Stimulated activated CD8-positive, alpha-beta memory T cell treated with anti-CD3 and anti-CD28 coated beads, Interleukin-15, amount 100 ng/mL, for 4 hours (primary cell): Measurements from ENCODE around the gene PSMC4.

Source experiments
- DNase-seq, 2 donors: peaks; one replicate each; pipeline ENCODE4 v3.0.0-alpha.2; 2020; ENCODE audit warnings: low read depth in 2 of 2

Gene PSMC4

DNA sequence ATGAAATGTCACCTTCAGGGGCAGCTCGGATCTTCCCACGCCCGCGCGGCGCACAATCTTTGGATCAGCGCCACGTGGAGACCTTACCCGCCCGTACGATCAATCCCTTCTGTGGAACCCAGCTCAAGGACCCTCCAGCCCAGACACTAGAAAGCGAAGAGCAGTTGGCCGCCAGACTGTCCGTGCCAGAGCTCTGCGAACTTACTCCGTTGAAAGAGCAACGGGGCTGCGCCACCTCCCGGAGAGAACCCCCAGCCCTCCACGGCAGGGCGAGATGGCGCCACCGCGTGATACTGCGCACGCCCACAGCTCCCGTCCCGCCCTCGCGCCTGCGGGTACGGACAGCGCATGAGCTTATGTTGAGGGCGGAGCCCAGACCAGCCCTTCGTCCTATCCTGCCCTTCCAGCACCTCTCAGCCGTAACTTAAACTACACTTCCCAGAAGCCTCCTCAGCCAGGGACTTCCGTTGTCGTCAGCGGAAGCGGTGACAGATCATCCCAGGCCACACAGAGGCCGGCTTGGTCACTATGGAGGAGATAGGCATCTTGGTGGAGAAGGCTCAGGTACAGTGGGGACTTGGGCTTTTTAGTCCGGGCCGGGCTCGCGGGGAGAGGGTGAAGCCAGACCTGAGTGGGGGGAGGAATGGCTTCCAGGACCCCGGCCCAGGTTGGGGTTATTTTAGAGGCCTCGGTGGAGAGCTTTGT is at the start of gene PSMC4:
PSMC4 (plus strand) TSS at position 491 of the 705 bp plus-strand sequence; CDS start at position 529, 38 bp downstream.
- peak; percentile 98 for DNase-seq

DNA sequence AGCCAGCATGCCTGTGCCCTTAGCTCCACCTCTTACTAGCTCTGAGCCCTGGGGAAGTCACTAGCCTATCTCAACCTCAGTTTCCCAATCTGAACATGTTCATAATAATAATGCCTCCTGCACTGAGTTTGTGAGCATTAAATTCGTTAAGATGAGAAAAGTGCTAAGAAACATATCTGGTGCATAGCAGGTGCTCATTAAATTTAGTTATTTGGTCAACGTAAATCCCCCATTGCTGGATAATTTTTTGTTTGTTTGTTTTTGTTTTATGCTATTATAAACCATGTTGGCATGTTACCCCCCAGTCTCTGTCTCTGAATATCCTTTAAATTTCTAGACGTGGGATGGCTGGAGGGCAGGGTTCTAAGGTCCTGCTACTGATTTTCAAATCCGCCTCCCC is 47.1 kb upstream of the PSMC4 start:
- no peak for DNase-seq

DNA sequence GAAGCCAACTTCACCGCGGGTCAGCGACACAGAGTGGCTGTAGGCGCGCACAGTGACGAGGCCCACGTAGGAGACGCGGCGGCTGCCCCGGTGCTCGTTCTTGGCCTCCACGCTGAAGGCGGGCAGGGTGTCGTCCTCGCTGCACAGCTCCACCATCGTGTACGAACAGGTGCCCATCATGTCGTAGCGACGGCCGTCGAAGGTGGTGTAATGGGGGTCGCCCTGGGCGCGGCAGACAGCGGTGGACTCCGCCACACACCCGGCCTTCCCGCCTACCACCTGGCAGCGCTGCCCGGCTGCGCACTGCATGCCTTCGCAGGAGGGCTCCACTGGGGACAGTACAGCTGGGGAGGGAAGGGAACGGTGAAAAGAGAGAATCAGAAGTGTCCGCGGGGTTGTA is 46.6 kb upstream of the PSMC4 start:
- DNase-seq = no peak

DNA sequence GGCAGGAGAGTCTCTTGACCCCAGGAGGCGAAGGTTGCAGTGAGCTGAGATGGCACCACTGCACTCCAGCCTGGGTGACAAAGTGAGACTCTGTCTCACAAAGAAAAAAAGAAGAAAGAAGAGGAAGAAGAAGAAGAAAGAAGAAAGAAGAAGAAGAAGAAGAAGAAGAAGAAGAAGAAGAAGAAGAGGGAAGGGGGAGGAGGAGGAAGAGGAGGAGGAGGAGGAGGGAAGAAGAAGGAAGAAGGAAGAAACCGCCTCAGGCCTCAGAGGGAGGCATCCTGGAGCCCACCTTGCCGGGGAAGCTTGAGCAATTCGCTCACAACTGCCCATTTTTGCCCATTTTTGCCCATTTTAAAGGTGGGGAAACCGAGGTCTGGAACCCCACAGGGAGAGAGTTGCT is 46.0 kb upstream of the PSMC4 start:
- DNase-seq = no peak

DNA sequence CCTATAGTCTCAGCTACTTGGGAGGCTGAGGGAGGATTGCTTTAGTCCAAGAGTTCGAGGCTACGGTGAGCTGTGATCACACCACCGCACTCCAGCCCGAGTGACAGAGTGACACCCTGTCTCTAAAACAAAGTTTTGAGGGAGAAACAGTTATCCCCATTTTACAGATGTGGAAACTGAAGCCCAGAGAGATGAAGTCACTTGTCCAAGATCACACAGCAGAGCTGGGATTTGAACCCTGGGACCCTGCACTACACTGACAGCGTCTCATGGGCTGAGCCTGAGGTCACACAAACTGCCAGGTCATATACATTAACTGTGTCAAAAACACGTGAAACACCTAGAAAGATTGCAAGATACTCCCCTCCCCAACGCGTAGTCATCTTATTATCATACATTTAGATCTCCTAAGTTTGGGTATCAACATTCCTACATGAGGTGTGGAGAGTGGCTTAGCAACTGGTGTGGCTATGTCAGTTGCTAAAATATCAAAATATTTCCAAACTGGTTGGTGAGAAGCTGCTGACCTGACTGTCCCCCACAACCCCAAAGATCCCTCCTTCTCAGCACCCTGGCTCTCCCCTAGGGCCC is 44.7 kb upstream of the PSMC4 start:
- DNase-seq = no peak

DNA sequence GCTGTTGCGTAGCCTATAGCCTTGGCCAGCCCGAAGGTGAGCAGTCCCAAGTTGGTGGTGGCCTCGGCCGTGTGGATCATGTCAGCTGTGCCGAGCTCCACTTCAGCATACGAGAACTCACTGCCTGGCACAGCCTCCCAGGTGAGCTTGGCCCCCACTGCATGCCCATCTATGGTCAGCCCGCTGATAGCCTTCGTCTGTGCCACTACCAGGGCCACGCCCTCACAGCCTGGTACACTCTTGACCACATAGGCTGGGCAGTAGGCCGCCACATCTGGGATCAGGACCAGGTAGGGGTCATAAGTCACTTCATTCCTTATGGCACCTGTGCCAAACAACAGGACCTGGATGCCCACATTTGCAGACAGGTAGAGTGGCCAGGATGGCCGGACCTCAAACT is 43.9 kb upstream of the PSMC4 start:
- DNase-seq = no peak

DNA sequence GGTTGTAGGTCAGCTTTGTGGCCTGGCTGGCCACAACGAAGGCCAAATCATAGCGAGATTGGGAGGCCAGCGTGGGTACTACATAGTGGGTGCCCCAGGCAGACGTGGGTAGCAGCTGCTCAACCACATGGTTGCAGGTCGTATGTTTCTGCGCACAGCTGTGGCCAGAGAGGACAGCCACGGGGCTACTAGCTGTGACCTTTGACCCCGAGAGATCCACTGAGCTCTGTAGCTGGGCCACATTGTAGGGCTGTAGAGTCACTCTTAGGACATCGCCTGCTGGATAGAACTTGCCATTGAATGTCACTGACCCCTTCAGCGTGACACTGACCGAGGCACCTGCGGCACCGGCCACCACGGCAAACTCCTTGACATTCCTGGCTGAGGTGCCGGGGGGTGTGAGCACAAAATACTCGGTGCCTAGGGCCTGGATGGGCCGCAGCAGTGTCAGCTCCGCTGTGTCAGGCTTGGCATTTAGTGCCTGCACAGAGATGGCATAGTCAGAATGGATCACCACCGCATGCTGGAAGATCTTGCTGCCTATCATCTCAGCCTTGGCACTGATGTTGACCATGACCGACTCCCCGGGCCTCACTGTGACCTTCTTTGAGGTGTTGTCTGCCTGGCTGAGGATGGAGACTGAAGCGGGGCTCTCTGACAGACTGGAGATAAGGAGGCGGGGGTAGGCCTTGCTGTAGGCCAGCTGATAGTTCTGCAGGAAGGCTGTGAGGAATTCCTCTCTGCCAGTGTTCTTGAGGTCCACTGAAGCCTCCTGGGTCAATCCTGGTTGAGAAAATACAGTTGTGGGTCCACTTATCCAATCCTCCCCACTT is 43.2 kb upstream of the PSMC4 start:
- no peak for DNase-seq

DNA sequence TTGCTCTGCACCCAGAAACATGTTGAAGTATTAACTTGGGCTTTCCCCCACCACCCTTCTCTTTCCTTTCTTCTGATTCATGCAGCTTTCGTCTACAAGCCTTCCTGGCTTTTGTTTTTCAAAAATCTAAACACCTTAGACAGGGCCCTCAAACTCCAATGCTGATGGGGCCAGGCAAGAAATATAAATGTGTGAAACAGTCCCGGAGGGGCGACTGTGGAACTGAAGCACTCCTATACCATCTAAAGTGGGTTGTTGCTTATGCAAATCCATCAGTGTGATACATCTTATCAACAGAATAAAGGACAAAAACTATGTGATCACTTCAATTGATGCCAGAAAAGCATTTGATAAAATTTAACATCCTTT is 42.6 kb upstream of the PSMC4 start:
- no peak for DNase-seq

DNA sequence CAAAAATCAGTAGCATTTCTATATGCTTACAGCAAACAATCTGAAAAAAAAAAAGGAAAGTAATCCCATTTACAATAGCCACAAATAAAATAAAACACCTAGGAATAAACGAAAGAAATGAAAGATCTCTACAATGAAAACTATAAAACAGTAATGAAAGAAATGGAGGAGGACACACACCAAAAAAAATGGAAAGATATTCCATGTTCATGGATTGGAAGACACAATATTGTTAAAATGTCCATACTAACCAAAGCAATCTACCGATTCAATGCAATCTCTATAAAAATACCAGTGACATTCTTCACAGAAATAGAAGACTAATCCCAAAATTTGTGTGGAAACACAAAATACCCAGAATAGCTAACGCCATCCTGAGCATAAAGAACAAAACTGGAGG is 41.2 kb upstream of the PSMC4 start:
- DNase-seq = no peak

DNA sequence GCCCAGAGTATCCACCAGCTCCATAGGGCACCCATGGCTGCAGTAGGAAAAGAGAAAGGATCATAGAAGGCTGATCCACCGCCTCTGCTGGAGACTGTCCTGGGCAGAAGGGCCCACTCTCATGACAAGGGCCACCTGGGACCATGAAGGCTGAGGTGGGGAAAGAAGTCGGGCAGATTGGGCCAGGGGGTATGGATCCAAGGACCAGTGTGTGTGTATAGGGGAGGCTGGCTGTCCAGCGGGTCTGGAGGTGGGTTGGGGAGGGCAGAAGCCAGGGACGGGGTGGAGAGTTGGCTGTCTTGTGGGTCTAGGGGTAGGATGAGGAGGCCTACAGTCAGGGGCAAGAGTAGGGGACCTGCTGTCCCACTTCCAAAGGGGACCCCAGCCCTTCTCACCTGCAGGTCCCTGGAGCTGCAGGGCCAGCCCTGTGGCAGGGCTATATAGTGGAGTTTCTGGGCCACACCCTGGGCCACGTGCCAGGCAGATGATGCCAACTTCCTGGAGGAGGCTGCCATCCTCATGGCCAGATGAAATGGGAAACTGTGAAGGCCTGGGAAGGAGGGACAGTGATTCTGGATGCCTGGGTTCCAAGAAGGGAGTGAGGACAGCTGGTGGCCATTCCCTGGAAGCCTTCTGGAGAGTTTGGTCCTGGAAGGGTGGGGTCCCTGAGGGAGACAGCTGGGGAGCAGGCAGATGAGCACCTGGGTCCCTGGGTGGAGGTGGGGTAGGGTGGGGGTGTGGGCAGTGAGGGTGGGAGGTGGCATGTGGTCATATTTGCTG is 36.2 kb upstream of the PSMC4 start, which contains the start of gene FCGBP:
FCGBP (minus strand) TSS at position 51 of the 780 bp plus-strand sequence.
- no peak for DNase-seq

DNA sequence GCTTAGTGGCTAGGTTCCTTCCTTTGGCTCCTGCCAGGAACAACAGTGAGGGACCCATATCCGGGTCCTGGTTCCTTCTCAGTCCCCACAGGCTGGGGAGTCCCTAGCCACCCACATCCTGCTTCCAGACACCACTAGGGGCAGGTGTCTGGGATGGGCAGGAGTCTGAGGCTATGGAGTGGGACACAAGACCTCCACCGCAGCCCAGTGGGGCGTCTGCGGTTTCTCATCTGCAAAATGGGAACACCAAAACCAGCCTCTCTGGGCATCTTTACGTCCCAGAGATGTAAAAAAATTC is 35.7 kb upstream of the PSMC4 start:
- no peak for DNase-seq

DNA sequence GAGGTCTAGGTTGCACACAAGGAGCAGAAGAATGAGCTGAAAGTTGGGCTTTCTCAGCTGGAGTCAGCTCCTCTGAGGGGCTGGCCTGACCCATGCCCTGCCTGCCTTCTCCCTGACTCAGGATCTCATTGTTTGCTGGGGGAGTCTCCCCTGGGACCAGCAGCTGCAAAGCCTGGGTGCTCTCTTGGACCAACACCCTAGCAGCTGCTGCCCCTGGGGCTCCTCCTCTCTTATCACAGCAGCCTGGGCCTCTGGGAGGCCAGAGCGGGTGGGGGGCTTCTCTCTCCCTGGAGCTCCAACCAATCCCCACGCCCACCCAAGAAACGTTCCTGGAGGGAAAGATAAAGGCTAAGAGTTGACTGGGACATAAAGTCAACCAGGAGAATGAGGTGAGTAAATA is 34.9 kb upstream of the PSMC4 start:
- DNase-seq = no peak

DNA sequence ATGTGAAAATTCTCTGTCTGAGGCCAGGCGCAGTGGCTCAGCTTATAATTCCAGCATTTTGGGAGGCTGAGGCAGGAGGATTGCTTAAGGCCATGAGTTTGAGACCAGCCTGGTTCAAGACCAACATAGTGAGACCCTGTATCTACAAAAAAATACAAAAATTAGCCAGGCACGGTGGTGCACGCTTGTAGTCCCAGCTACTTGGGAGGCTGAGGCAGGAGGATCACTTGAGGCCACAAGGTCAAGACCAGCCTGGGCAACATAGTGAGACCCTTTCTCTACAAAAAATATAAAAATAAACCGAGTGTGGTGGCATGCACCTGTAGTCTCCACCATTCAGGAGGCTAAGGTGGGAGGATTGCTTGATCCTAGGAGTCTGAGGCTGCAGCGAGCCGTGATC is 34.3 kb upstream of the PSMC4 start:
- no peak for DNase-seq

DNA sequence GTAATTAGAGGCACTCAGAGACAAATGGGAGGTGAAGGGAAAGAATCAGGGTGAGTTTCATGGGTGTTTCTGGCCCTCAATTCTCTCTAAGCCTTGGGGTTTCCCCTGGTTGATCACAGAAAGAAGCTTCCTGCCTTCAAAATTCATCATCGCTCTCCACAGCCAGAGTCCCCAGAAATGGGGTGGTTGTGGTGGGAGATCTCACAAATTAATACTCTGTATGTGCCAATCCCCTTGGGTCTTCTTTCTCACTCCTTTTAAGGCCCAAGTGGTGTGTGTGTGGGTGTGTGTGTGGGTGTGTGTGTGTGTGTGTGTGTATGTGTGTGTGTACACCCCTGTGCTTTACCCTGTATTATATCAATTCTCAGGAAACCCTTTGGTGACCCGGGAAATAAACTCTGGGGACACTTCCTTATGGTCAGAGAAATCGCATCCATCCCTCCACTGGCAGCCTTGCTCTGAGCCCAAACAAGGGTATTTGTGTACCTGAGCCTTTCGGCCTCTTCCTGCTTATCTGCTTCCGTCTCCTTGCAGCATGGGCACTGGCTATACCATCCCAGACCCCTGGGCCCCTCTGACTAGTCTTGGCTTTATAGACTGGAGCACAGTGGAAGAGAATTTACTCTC is 33.8 kb upstream of the PSMC4 start:
- peak; percentile 19 to 45 for DNase-seq

DNA sequence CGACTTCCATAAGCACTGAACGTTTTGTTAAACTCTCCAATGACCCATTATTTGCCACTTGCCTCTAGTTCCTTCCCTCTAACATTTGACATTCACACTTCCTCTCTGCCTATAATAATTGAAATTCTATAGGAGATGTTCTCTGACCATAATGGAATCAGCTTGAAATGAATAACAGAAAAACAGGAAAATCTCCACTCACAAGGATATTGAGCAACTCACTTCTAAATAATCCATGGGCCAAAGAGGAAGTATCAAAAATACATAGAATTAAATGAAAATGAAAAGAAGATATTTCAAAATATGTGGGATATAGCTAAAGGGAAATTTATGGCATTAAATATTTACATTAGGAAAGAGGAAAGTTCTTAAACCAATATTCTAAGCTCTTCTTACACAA is 33.2 kb upstream of the PSMC4 start:
- no peak for DNase-seq

DNA sequence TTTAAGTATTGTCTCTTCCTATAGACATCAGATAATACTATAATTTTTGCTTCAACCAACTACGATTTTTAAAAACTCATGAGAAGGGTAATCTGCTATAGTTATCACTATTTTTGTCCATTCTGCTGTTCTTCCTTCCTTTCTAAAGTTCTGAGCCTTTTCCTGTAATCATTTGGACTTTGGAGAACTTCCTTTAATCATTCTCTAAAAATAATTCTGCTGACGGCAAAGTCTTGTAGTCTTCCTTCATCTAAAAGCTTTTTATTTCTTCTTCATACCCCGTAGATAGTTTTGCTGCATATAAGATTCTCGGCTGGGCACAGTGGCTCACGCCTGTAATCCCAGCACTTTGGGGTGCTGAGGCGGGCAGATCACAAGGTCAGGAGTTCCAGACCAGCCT is 31.4 kb upstream of the PSMC4 start:
- DNase-seq = no peak

DNA sequence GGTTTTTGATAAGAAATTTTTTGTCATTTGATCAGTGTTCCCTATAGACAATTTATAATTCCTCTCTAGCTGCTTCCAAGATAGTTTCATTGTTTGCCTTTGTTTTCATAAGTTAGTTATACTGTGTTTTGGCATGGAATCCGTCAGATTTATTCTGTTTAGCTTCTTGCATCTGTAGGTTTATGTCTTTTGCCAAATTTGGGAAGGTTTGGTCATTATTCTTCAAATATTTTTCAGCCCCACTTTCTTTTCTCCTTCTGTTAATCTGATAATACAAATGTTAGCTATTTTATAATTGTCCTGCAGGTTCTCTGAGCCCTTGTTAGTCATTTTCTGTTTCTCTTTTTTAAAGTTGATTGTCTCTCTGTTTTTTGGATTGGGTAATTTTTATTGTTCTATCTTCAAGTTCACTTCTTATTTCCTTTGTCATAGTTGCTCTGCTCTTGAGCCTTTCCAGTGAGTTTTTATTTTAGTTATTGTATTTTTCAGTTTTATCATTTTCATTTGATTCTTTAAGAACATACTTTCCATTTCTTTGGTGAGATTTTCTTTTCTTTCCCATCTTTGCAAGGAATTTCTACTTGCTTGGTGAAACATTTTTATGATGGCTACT is 30.6 kb upstream of the PSMC4 start:
- DNase-seq = no peak

DNA sequence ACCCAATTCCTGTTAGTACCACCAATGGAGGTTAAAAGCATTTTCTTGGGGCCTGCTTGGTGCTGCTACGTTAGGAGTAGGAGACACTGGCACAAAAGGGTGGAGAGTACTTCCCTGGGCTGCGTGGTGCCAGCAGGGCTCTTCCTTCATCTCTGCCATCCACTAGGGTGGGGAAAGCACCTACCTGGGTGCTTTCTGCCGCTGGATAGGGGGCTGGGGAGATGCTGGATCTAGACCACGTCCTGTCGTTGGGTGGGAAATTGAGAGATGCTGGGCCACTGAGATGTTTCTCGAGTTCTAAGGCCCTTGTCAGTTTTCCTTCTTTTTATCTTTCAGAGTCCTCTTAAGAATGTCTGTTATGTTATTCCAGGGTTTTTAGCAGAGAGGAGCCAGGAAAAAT is 29.8 kb upstream of the PSMC4 start:
- DNase-seq = no peak

DNA sequence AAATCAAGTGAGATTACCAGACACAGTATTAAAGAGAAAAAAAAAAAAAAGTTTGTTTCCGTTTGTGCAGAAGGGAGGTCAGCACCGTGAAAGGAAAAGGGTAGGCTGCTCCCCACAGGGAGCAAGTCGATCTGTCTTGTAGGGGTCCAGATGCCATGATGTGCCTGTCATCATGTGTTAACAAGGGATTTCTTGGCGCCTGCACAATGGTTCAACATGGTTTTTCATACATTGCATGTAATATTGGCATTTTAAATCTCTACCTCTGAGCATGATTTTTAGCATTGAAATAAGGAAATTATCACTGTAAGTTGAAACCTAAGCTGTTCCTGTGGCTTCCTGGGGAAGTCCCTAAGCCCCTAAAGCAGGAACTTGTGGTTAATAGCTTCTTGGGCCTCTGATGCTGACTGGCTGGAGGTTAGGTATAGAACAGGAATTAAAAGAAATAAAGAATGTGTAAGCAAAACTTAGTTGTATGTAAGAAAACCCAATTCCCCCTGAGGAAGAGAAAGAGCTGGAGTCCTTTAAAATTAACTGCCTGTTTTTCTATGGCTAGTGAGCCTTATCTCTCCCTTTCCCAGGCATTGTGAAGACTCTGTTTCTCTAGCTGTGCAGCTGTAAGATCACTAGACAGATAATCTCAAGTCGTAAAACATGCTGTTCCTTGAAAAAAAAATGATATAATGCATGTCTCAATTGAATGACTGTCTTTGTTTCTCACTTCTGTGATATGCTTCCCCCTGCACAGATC is 29.2 kb upstream of the PSMC4 start:
- peak; percentile 13 to 40 for DNase-seq

DNA sequence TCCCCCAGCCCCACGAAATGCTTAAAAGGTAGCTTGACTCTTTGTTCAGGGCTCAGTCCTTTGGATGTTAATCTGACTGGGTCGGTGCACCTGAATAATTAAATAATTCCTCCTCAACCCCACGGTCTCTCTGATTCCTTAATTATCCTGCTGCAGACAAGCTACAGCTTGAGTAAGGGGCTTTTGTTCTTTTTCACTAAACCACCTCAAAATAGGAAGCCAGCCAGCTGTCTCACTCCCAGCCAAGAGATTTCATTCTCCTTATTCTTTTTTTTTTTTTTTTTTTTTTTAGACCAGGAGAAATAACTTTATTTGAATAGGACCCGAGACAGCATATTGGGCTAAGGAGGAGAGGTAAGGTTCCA is 28.6 kb upstream of the PSMC4 start:
- DNase-seq = no peak

DNA sequence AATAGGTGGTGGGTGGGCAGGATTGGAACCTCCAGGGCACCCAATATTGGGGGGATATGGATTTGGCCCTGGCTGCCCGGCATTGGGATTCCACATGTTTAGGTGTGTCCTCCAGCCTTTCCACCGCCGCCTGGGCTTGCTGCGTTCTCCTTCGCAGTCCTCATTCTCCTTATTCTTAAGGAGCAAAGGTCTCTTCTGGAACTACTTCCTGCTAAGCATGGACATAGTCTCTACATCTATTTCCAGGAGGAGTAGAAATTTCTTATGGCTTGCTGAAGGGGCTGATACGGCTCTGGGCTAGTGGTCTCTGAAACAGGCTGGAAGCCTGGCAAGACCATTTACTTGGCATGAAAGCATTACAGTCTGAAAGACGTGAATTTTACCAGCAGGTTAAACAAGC is 27.4 kb upstream of the PSMC4 start:
- DNase-seq = no peak
